Activated naive CD8-positive, alpha-beta T cell treated with anti-CD3 and anti-CD28 coated beads, Interleukin-2, amount 50 U/mL, for 24 hours (primary cell): ENCODE measurements around the gene NFIB.
A peak's percentile ranks its signal among the peaks of the same experiment; 100 is the strongest.

Experiments
- ATAC-seq: fragments of 150-1000 bp; cut with Tn5 transposase; one replicate; pipeline ENCODE4 v1.10.0; 2021
- DNase-seq: peaks from one replicate; pipeline ENCODE4 v3.0.0; 2021
- H3K27ac Mint-ChIP-seq: one replicate; pipeline ENCODE4 v1.8.0; 2021; ENCODE audit warnings: mild to moderate bottlenecking, mixed read lengths
- H3K27me3 Mint-ChIP-seq: one replicate; pipeline ENCODE4 v1.8.0; 2021; ENCODE audit warnings: mixed read lengths
- H3K36me3 Mint-ChIP-seq: one replicate; pipeline ENCODE4 v1.8.0; 2021; ENCODE audit warnings: low read depth, mixed read lengths
- H3K4me1 Mint-ChIP-seq: one replicate; pipeline ENCODE4 v1.8.0; 2021; ENCODE audit warnings: mixed read lengths
- H3K4me3 Mint-ChIP-seq: one replicate; pipeline ENCODE4 v1.8.0; 2021; ENCODE audit warnings: mild to moderate bottlenecking, moderate library complexity, mixed read lengths
- H3K9me3 Mint-ChIP-seq: one replicate; pipeline ENCODE4 v1.8.0; 2021; ENCODE audit warnings: mixed read lengths

NFIB gene

DNA sequence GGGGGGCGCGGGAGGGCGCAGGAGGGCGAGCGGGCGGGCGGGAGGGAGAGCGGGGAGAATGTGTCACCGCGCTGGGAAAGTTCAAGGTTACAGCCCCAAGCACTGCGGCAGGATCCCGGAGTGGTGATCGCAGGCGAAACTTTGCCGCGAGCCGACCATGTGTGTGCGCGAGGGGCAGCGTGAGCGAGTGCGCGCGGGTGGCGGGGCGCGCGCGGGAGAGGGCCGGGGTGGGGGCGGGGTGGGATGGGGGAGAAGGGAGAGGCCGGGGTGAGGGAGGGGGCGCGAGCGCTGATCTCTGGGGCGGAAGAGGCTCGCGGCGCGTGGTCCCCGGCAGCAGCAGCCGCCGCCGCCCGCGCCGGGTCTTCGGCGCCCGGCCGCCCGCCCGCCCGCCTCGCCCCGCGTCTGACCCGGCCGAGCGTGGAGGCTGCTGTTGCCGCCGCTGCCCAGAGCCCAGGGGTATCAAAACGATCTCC is at the start of gene NFIB:
Gene NFIB (minus strand): TSS at position 191 of the 473 bp plus-strand sequence. CDS start 630 bp downstream, outside the sequence.
- peaks cover 23% of the 10 kb centered on the region for H3K4me1 Mint-ChIP-seq
- no peaks in the 10 kb centered on the region for H3K9me3 Mint-ChIP-seq
- H3K27ac Mint-ChIP-seq = no peak within 1 kb of the TSS
- peak within 1 kb of the TSS; percentile 75 for H3K4me3 Mint-ChIP-seq
- ATAC-seq (no peak), DNase-seq (peak; percentile 18)
- peaks cover 55% of the 10 kb centered on the region for H3K27me3 Mint-ChIP-seq
- H3K36me3 Mint-ChIP-seq = peaks cover 8% of the 10 kb centered on the region

- H3K9me3 Mint-ChIP-seq = no peaks in the 10 kb centered on the region
- H3K36me3 Mint-ChIP-seq = no peaks in the 10 kb centered on the region
- peaks cover 21% of the 10 kb centered on the region for H3K27me3 Mint-ChIP-seq
- H3K4me1 Mint-ChIP-seq = no peaks in the 10 kb centered on the region
- H3K27ac Mint-ChIP-seq = no peak overlapping the region
- DNase-seq (no peak), ATAC-seq (no peak)
- no peak overlapping the region for H3K4me3 Mint-ChIP-seq
These were observed 48.2 kb upstream of the NFIB start for GRCh38 chr9:14362175-14362574.

DNA sequence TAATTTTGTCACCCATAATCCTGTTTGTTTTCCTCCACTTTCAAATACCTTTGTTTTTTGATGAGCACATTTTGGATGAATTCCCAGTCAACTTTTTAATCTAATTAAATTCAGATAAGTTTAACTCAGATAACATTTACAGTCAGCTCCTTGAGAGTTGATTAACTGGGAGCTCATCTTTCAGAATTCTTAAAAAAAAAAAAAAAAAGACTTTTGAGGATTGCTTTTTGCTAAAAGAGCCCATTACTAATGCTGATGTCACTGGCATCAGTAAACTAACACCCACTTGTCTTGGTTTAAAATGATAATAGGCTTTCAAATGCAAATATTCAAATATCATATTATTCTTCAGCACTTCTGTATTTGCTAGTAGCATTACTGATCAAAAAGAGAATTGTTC is 47.1 kb upstream of the NFIB start:
- Mint-ChIP-seq H3K9me3 (no peaks in the 10 kb centered on the region), H3K27me3 (peaks cover 19% of the 10 kb centered on the region), H3K4me3 (no peak overlapping the region), H3K27ac (no peak overlapping the region), H3K4me1 (no peaks in the 10 kb centered on the region), H3K36me3 (no peaks in the 10 kb centered on the region)
- DNase-seq (no peak), ATAC-seq (no peak)

- Mint-ChIP-seq H3K9me3 (no peaks in the 10 kb centered on the region), H3K27me3 (peaks cover 22% of the 10 kb centered on the region), H3K27ac (no peak overlapping the region), H3K36me3 (no peaks in the 10 kb centered on the region), H3K4me3 (no peak overlapping the region), H3K4me1 (no peaks in the 10 kb centered on the region)
- DNase-seq (no peak), ATAC-seq (no peak)
These were observed 44.6 kb upstream of the NFIB start for GRCh38 chr9:14358523-14358922.

DNA sequence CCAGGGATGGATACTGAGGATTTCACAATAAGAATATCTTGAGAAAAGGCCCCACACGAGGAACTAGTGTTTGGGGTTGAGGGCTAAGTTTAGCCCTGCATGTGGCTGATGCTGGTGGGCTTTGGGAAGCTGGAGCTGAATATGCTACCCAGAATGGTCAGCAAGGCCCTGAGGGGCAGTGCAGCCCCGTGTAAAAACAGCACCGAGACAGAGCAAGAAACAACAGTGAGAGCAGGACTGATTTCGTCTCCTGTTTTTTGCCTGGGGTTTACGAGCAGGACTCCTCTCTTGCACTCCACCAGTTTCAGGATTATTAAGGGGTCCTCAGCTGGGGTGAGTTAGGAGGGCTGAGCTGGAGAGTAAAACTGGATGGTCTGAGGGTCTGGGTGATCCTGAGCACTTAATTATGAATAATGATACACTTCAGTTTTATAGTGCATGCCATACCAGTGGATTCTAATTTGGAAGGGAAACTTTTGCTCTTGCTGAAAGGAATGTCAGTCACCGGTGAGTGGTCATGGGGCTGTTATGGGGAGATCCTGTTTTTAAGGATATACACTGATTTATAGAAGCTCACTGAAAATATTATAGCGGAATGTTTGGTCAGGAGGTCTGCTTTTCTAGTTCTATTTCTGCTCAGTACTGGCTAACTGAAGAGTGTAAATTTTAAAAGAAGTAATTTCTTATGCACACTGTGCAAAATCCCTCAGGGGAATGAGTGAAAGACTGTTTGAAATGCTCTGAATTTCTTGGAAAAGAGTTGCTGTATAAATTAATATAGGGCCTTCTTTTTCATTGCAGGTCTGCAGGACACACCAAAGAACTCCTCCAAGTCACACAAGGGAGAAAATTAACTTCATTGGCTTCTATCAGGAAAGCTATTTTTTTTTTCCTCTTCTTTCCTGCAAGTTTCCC is 42.7 kb upstream of the NFIB start:
- H3K4me1 Mint-ChIP-seq = no peaks in the 10 kb centered on the region
- H3K9me3 Mint-ChIP-seq = no peaks in the 10 kb centered on the region
- H3K4me3 Mint-ChIP-seq = no peak overlapping the region
- DNase-seq = no peak
- H3K27ac Mint-ChIP-seq = no peak overlapping the region
- ATAC-seq = no peak
- H3K27me3 Mint-ChIP-seq = peaks cover 35% of the 10 kb centered on the region
- no peaks in the 10 kb centered on the region for H3K36me3 Mint-ChIP-seq

DNA sequence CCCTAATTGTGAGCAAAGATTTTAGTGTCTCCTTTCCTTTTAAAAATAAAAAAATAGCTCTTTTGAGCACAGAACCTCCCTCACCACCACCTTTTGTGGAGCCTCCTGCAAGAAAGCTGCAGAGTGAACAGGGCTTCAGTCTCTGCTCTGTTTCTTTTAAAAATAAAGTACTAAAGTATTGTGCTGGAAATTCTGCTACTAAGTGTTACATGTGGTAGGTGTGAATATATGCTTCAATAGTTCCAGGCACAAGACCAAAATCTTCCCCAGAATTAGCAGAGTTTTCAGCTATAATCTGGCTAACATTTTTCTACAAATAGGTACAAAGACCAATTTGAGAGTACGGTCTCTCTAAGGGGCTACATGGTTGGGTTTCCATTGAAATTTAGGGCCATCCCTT is 40.3 kb upstream of the NFIB start:
- no peak overlapping the region for H3K4me3 Mint-ChIP-seq
- H3K4me1 Mint-ChIP-seq = no peaks in the 10 kb centered on the region
- no peak overlapping the region for H3K27ac Mint-ChIP-seq
- H3K36me3 Mint-ChIP-seq = no peaks in the 10 kb centered on the region
- H3K9me3 Mint-ChIP-seq = no peaks in the 10 kb centered on the region
- no peak for ATAC-seq
- no peak for DNase-seq
- H3K27me3 Mint-ChIP-seq = peaks cover 45% of the 10 kb centered on the region

DNA sequence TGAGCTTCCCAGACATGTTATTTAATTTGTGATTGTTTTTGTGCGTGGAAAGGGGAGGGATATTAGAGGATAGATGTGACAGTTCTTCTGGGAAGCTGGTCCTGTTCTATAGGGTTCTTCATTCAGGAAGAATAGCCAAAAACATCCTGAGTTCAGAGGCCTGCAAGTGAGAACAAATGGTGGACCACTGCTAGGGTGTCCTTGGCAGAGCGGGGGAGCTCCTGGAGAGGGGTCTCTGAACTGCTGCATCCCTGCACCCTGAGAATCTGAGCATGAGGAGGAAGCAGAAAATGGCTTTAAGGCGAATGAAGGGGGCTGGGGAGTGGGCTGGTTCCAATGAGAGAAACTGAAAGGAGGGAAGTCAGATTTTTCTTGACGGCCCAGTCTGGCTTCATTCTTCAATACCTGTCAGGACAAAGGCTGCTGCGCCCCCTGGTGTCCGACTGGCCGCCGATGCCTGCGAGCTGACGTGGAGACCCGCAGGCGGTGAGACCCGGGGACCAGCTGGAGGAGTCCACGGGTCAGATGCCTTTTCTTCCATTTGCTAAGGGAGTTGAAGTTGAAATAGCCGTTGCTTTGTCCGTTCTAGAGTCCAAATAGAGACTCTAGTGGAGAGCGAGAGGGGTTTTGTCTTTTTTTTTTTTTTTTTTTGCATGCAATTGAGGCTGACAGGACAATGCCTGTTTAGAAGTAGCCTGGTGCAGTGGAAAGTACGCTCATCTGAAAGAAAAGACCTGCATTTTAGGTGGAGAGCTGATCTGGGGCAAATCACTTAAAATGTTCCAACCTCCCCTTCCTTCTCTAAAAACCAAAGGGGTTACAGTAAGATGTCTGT is 39.5 kb upstream of the NFIB start:
- Mint-ChIP-seq H3K27me3 (peaks cover 45% of the 10 kb centered on the region), H3K27ac (no peak overlapping the region), H3K4me3 (no peak overlapping the region), H3K4me1 (peaks cover 7% of the 10 kb centered on the region), H3K36me3 (no peaks in the 10 kb centered on the region), H3K9me3 (no peaks in the 10 kb centered on the region)
- DNase-seq = peak; percentile 86
- ATAC-seq = peak; percentile 58

DNA sequence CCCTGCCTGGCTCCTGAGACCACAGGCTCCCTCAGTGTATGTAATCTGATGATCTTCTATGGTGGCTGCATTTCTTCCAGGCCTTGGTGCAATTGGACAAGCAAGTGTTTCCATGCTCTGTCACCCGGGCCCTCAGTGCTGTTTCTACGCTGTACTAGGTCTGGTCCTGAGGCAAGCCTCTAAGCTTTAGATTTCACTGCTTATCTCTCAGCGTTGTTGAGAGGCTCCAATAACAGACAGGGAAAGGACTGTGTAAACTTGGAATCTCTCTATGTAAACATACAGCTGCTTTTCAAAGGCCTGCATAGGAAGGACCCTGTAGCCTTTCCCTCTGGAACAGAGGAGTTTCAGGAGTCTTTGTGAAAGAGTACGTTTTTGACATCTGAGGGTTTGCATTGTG is 38.6 kb upstream of the NFIB start:
- DNase-seq (no peak), ATAC-seq (peak; percentile 12)
- no peak overlapping the region for H3K4me3 Mint-ChIP-seq
- H3K4me1 Mint-ChIP-seq = peaks cover 9% of the 10 kb centered on the region
- H3K27ac Mint-ChIP-seq = no peak overlapping the region
- H3K9me3 Mint-ChIP-seq = no peaks in the 10 kb centered on the region
- no peaks in the 10 kb centered on the region for H3K36me3 Mint-ChIP-seq
- H3K27me3 Mint-ChIP-seq = peaks cover 41% of the 10 kb centered on the region

DNA sequence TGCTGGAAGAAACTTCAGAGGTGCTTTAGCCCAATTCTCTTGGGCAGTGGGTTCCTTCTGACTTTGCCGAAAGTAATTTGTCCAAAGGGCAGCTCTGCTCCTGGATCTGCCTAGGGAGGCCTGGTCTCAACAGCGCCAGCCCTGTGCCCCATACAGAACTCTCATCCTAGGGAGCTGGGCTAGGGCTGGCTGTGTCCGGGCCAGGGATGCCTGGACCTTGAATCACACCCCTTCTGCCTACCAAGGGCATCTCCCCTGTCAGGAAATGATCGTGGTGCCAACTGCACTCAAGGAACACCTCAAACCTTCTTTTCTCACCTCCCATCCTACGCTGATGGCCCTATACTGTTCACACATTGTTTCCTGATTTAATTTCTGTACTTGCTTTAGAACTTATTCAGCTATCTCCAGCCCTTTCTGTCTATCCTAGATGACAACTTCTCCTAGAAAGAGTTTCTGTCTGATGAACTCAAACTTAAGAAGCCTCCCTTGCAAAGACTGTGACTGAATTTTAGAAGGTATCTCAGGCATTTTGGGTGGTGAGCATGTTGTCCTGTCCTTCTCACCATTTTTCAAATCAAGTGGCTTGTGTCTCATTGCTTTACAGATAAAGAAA is 37.4 kb upstream of the NFIB start:
- Mint-ChIP-seq H3K9me3 (no peaks in the 10 kb centered on the region), H3K27ac (no peak overlapping the region), H3K4me1 (peaks cover 9% of the 10 kb centered on the region), H3K4me3 (no peak overlapping the region), H3K36me3 (no peaks in the 10 kb centered on the region), H3K27me3 (peaks cover 41% of the 10 kb centered on the region)
- ATAC-seq (no peak), DNase-seq (no peak)

- peaks cover 41% of the 10 kb centered on the region for H3K27me3 Mint-ChIP-seq
- no peaks in the 10 kb centered on the region for H3K36me3 Mint-ChIP-seq
- H3K27ac Mint-ChIP-seq = no peak overlapping the region
- H3K4me3 Mint-ChIP-seq = no peak overlapping the region
- ATAC-seq (no peak), DNase-seq (no peak)
- H3K9me3 Mint-ChIP-seq = no peaks in the 10 kb centered on the region
- peaks cover 9% of the 10 kb centered on the region for H3K4me1 Mint-ChIP-seq
These were observed 36.8 kb upstream of the NFIB start for GRCh38 chr9:14350754-14351153.

GRCh38 chr9:14350349-14350728 is 36.4 kb upstream of the NFIB start:
- Mint-ChIP-seq H3K27ac (no peak overlapping the region), H3K27me3 (peaks cover 41% of the 10 kb centered on the region), H3K4me1 (peaks cover 9% of the 10 kb centered on the region), H3K4me3 (no peak overlapping the region), H3K36me3 (no peaks in the 10 kb centered on the region), H3K9me3 (no peaks in the 10 kb centered on the region)
- DNase-seq = no peak
- ATAC-seq = no peak

GRCh38 chr9:14349447-14350348 is 35.8 kb upstream of the NFIB start:
- Mint-ChIP-seq H3K9me3 (no peaks in the 10 kb centered on the region), H3K36me3 (no peaks in the 10 kb centered on the region), H3K4me3 (no peak overlapping the region), H3K27me3 (peaks cover 36% of the 10 kb centered on the region), H3K4me1 (peaks cover 9% of the 10 kb centered on the region), H3K27ac (no peak overlapping the region)
- DNase-seq (no peak), ATAC-seq (no peak)

GRCh38 chr9:14349146-14349446 is 35.2 kb upstream of the NFIB start:
- peaks cover 9% of the 10 kb centered on the region for H3K4me1 Mint-ChIP-seq
- no peak for ATAC-seq
- H3K4me3 Mint-ChIP-seq = peak overlapping the region; percentile 4
- peaks cover 31% of the 10 kb centered on the region for H3K27me3 Mint-ChIP-seq
- H3K36me3 Mint-ChIP-seq = no peaks in the 10 kb centered on the region
- H3K27ac Mint-ChIP-seq = no peak overlapping the region
- no peak for DNase-seq
- no peaks in the 10 kb centered on the region for H3K9me3 Mint-ChIP-seq
